Measurements from ENCODE around the gene DRD4.
"Not testable (repeated sequence)": the region's sequence is repeated elsewhere in the genome, so short reads cannot be mapped to it uniquely, and the experiment has no call there.

DRD4 gene

GRCh38 chr11:640021-640706, 3.1 kb downstream of the DRD4 start:
- TF ChIP-seq POLR2AphosphoS5 (IDR thresholded peaks at IDR 0.05; ENCODE audit: borderline replicate concordance, low read depth, low read length), result no peak
- no peak for TF ChIP-seq EZH2 (IDR thresholded peaks at IDR 0.05)
- Histone ChIP-seq H3K9me3 (ENCODE audit: low read depth, low read length) (no peaks in the 10 kb centered on the region), H3K27ac (peak overlapping the region; percentile 46; the same call in 1 of the 2 replicates), H3K9ac (ENCODE audit: insufficient read length) (no peak overlapping the region), H3K36me3 (ENCODE audit: insufficient read depth, low read length) (no peaks in the 10 kb centered on the region; the same call in 1 of the 2 replicates), H3K4me3 (no peak overlapping the region)
- no peak for DNase-seq (ENCODE audit: low read depth, low spot score)

- H3K36me3 ChIP-seq (ENCODE audit: insufficient read depth, low read length), result no peaks in the 10 kb centered on the region; the same call in 1 of the 2 replicates
- H3K9ac ChIP-seq (ENCODE audit: insufficient read length), result no peak overlapping the region
- H3K4me3 ChIP-seq, result no peak overlapping the region
- H3K9me3 ChIP-seq (ENCODE audit: low read depth, low read length), result no peaks in the 10 kb centered on the region
- peak overlapping the region; percentile 32; the same call in 1 of the 2 replicates for H3K27ac ChIP-seq
- TF ChIP-seq POLR2AphosphoS5 (IDR thresholded peaks at IDR 0.05; ENCODE audit: borderline replicate concordance, low read depth, low read length), result no peak
- TF ChIP-seq EZH2 (IDR thresholded peaks at IDR 0.05), result no peak
- TF ChIP-seq FOXP2 (optimal IDR thresholded peaks at IDR 0.05; ENCODE audit: control extremely low read depth, extremely low read length, insufficient read depth), result no peak
- DNase-seq (ENCODE audit: low read depth, low spot score), result no peak
Measured at GRCh38 chr11:641806-642370, 4.8 kb downstream of the DRD4 start.

GRCh38 chr11:643366-643765, 6.3 kb downstream of the DRD4 start:
- H3K9ac ChIP-seq (ENCODE audit: insufficient read length), result no peak overlapping the region
- no peak for DNase-seq (ENCODE audit: low read depth, low spot score)
- no peak overlapping the region for H3K4me3 ChIP-seq
- TF ChIP-seq POLR2AphosphoS5 (IDR thresholded peaks at IDR 0.05; ENCODE audit: borderline replicate concordance, low read depth, low read length), result no peak
- TF ChIP-seq EZH2 (IDR thresholded peaks at IDR 0.05), result no peak
- no peak for TF ChIP-seq FOXP2 (optimal IDR thresholded peaks at IDR 0.05; ENCODE audit: control extremely low read depth, extremely low read length, insufficient read depth)
- H3K27ac ChIP-seq, result peak overlapping the region; percentile 46; the same call in 1 of the 2 replicates
- H3K36me3 ChIP-seq (ENCODE audit: insufficient read depth, low read length), result no peaks in the 10 kb centered on the region; the same call in 1 of the 2 replicates
- no peaks in the 10 kb centered on the region for H3K9me3 ChIP-seq (ENCODE audit: low read depth, low read length)

GRCh38 chr11:643849-644738, 7.0 kb downstream of the DRD4 start:
- TF ChIP-seq EZH2 (IDR thresholded peaks at IDR 0.05) (no peak), FOXP2 (optimal IDR thresholded peaks at IDR 0.05; ENCODE audit: control extremely low read depth, extremely low read length, insufficient read depth) (no peak), POLR2AphosphoS5 (IDR thresholded peaks at IDR 0.05; ENCODE audit: borderline replicate concordance, low read depth, low read length) (no peak)
- H3K27ac ChIP-seq, result no peak overlapping the region
- no peak for DNase-seq (ENCODE audit: low read depth, low spot score)

GRCh38 chr11:645536-645935, 8.5 kb downstream of the DRD4 start:
- H3K9ac ChIP-seq (ENCODE audit: insufficient read length), result no peak overlapping the region
- H3K36me3 ChIP-seq (ENCODE audit: insufficient read depth, low read length), result peaks cover 6% of the 10 kb centered on the region; the same call in 1 of the 2 replicates
- no peak overlapping the region for H3K4me3 ChIP-seq
- no peak for DNase-seq (ENCODE audit: low read depth, low spot score)
- no peaks in the 10 kb centered on the region for H3K9me3 ChIP-seq (ENCODE audit: low read depth, low read length)
- no peak overlapping the region for H3K27ac ChIP-seq
- TF ChIP-seq EZH2 (IDR thresholded peaks at IDR 0.05) (no peak), POLR2AphosphoS5 (IDR thresholded peaks at IDR 0.05; ENCODE audit: borderline replicate concordance, low read depth, low read length) (no peak), FOXP2 (optimal IDR thresholded peaks at IDR 0.05; ENCODE audit: control extremely low read depth, extremely low read length, insufficient read depth) (no peak)

More at GRCh38 chr11:643849-644738, 7.0 kb downstream of the DRD4 start:
- no peaks in the 10 kb centered on the region for H3K9me3 ChIP-seq (ENCODE audit: low read depth, low read length)
- H3K4me3 ChIP-seq, result no peak overlapping the region
- no peaks in the 10 kb centered on the region; the same call in 1 of the 2 replicates for H3K36me3 ChIP-seq (ENCODE audit: insufficient read depth, low read length)
- H3K9ac ChIP-seq (ENCODE audit: insufficient read length), result no peak overlapping the region

GRCh38 chr11:646214-646613, 9.1 kb downstream of the DRD4 start:
- no peak for DNase-seq (ENCODE audit: low read depth, low spot score)
- H3K36me3 ChIP-seq (ENCODE audit: insufficient read depth, low read length), result peaks cover 10% of the 10 kb centered on the region; the same call in 1 of the 2 replicates
- no peak overlapping the region for H3K4me3 ChIP-seq
- no peak overlapping the region for H3K27ac ChIP-seq
- H3K9me3 ChIP-seq (ENCODE audit: low read depth, low read length), result no peaks in the 10 kb centered on the region
- H3K9ac ChIP-seq (ENCODE audit: insufficient read length), result no peak overlapping the region
- TF ChIP-seq POLR2AphosphoS5 (IDR thresholded peaks at IDR 0.05; ENCODE audit: borderline replicate concordance, low read depth, low read length) (no peak), FOXP2 (optimal IDR thresholded peaks at IDR 0.05; ENCODE audit: control extremely low read depth, extremely low read length, insufficient read depth) (no peak), EZH2 (IDR thresholded peaks at IDR 0.05) (no peak)

- not testable (repeated sequence) for H3K9ac ChIP-seq (ENCODE audit: insufficient read length); H3K27ac ChIP-seq; H3K4me3 ChIP-seq; H3K9me3 ChIP-seq (ENCODE audit: low read depth, low read length); DNase-seq (ENCODE audit: low read depth, low spot score)
- H3K36me3 ChIP-seq (ENCODE audit: insufficient read depth, low read length), result peaks cover 23% of the 10 kb centered on the region
Measured at GRCh38 chr11:647672-648158, 10.6 kb downstream of the DRD4 start.

GRCh38 chr11:650482-650881, 13.4 kb downstream of the DRD4 start:
- no peak for DNase-seq (ENCODE audit: low read depth, low spot score)

GRCh38 chr11:653136-653535, 16.1 kb downstream of the DRD4 start:
- H3K4me3 ChIP-seq; H3K9ac ChIP-seq (ENCODE audit: insufficient read length); DNase-seq (ENCODE audit: low read depth, low spot score); H3K27ac ChIP-seq; H3K9me3 ChIP-seq (ENCODE audit: low read depth, low read length): not testable (repeated sequence)
- peaks cover 36% of the 10 kb centered on the region for H3K36me3 ChIP-seq (ENCODE audit: insufficient read depth, low read length)

More at GRCh38 chr11:650482-650881, 13.4 kb downstream of the DRD4 start:
- no peak overlapping the region for H3K9ac ChIP-seq (ENCODE audit: insufficient read length)
- H3K4me3 ChIP-seq, result no peak overlapping the region
- H3K9me3 ChIP-seq (ENCODE audit: low read depth, low read length), result no peaks in the 10 kb centered on the region
- peaks cover 33% of the 10 kb centered on the region for H3K36me3 ChIP-seq (ENCODE audit: insufficient read depth, low read length)
- TF ChIP-seq POLR2AphosphoS5 (IDR thresholded peaks at IDR 0.05; ENCODE audit: borderline replicate concordance, low read depth, low read length) (no peak), FOXP2 (optimal IDR thresholded peaks at IDR 0.05; ENCODE audit: control extremely low read depth, extremely low read length, insufficient read depth) (no peak), EZH2 (IDR thresholded peaks at IDR 0.05) (no peak)
- H3K27ac ChIP-seq, result no peak overlapping the region
